Right lobe of liver (tissue), 6 donors: Measurements from ENCODE around the gene CYB5D1. TPM values are rescaled to one million over a fixed set of nuclear protein-coding genes. Genes with fewer than 3 reads are reported as not detected.

Experiments
- ATAC-seq, 4 donors: fragments of 200-7000 bp; cut with Tn5 transposase; one replicate each; pipeline ENCODE4 v1.9.1; 2020; ENCODE audit warnings: mild to moderate bottlenecking in 4 of 4, moderate library complexity in 4 of 4
- DNase-seq, 3 donors: peaks; one replicate each; pipeline ENCODE4 v3.0.0-alpha.2; 2020
- H3K27ac ChIP-seq, 3 donors: fragments of 200-600 bp; one replicate each; pipeline ENCODE4 v1.8.0; 2022
- H3K27me3 ChIP-seq, 2 donors: fragments of 200-600 bp; one replicate each; pipeline ENCODE4 v1.8.0; 2022
- H3K36me3 ChIP-seq, 4 donors: fragments of 200-600 bp; sonication (generic) in 1 of 4; one replicate each; pipeline versions ENCODE4 v1.5.1 to v1.8.0; 2017 to 2022; ENCODE audit warnings: control low read depth in 1 of 4
- H3K4me1 ChIP-seq, 4 donors: fragments of 200-600 bp; sonication (generic) in 1 of 4; one replicate each; pipeline versions ENCODE4 v1.5.1 to v1.8.0; 2017 to 2022; ENCODE audit warnings: control low read depth in 1 of 4
- H3K4me3 ChIP-seq, 3 donors: fragments of 200-600 bp; one replicate each; pipeline ENCODE4 v1.8.0; 2022
- H3K9me3 ChIP-seq, 4 donors: fragments of 200-600 bp; sonication (generic) in 1 of 4; one replicate each; pipeline versions ENCODE4 v1.5.1 to v1.8.0; 2017 to 2022; ENCODE audit warnings: control low read depth in 1 of 4
- POLR2A ChIP-seq: fragments of 450-650 bp; IDR thresholded peaks from one replicate; pipeline ENCODE4 v1.6.1; 2017; ENCODE audit warnings: antibody characterized with exemption, mild to moderate bottlenecking
- WGBS: methylation state at CpG from one replicate; pipeline ENCODE4 v1.1.6; 2018; ENCODE audit warnings: low coverage, low lambda C conversion rate; ENCODE audit not compliant: insufficient coverage; ENCODE audit errors: missing lambda C conversion rate; 5-methylcytosine and 5-hydroxymethylcytosine counted together
- intact Hi-C, 2 donors: fragments of 100-400 bp; cut with DNase I; formaldehyde crosslinking; loops; one replicate each; pipeline versions ENCODE4 v1.11.2 to v1.14.1; 2022
- total RNA-seq, 6 experiments: library from RNA; depleted of rRNA in 2 of 6; stranded (reverse); fragments of >200 nt in 2 of 6; fragmentation: NEBNext Ultra II Directional in 3 of 6; extraction: Animal tissue kit (Norgen Biotek cat#: 25700) in 3 of 6; gene quantifications; one replicate each; pipeline versions ENCODE4 v1.1.0 to v1.2.4, GENCODE V29; 2016 to 2023
- TF ChIP-seq, protein P1 (sequence below), 4 donors: fragments of 200-600 bp in 3 of 4; fragments of 450-650 bp in 1 of 4; IDR thresholded peaks; one replicate each; pipeline versions ENCODE4 v1.5.1 to v1.8.0; 2016 to 2022; ENCODE audit warnings: antibody characterized with exemption in 4 of 4, mild to moderate bottlenecking in 2 of 4
- donor health status: DM: no; HTN: yes; CAD: no.
- donor health status: DM: no; HTN: no; CAD: no.
- donor health status: DM: no; HTN: no; CAD: no.
- donor health status: DM: no; HTN: yes; CAD: no.
- donor health status: DM: no; HTN: yes; CAD: no.

CYB5D1 gene
- total RNA-seq, 6 experiments from 2014 or later: 6.0 to 11.7 (median 7.4) TPM

DNA sequence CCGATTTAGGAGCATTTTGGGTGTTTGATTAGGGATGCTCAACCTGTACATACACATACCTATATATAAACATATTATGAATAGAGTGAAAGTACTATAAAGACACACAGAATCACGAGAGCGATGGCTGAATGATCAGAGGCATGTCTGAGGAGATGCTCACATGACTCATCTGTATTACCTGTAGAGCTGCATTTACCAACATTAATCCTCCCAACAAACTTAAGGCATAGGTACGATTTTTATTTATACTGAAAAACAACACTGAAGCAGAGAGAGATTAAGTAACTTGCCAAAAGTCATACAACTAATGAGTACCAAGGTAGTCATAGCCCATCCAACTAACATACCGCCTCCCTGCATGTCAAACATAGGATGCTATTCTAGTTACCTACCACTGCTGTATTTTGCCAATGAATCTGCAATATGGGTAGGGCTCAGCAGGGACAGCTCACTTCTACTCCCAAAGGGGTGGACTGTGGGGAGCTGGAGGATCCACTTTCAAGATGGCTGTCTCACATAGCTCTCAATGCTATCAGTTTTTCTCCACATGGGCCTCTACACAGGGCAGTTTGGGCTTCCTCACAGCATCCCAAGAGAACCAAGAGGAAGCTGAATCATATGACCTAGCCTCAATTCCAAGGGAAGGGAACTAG lies 7.3 kb downstream of the CYB5D1 start:
- Histone ChIP-seq H3K27ac (no peak overlapping the region), H3K9me3 (no peaks in the 10 kb centered on the region), H3K4me1 (peaks cover 0 to 8% (median 3%) of the 10 kb centered on the region in 4 donors), H3K27me3 (no peaks in the 10 kb centered on the region), H3K4me3 (no peak overlapping the region), H3K36me3 (no peaks in the 10 kb centered on the region)
- no peak for ATAC-seq
- TF ChIP-seq, protein P1, sequence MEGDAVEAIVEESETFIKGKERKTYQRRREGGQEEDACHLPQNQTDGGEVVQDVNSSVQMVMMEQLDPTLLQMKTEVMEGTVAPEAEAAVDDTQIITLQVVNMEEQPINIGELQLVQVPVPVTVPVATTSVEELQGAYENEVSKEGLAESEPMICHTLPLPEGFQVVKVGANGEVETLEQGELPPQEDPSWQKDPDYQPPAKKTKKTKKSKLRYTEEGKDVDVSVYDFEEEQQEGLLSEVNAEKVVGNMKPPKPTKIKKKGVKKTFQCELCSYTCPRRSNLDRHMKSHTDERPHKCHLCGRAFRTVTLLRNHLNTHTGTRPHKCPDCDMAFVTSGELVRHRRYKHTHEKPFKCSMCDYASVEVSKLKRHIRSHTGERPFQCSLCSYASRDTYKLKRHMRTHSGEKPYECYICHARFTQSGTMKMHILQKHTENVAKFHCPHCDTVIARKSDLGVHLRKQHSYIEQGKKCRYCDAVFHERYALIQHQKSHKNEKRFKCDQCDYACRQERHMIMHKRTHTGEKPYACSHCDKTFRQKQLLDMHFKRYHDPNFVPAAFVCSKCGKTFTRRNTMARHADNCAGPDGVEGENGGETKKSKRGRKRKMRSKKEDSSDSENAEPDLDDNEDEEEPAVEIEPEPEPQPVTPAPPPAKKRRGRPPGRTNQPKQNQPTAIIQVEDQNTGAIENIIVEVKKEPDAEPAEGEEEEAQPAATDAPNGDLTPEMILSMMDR (IDR thresholded peaks at IDR 0.05): no peak
- no peak for TF ChIP-seq POLR2A
- intact Hi-C loops: loop anchor here in 1 of 2 donors (5.0 kb wide), 1 partner anchor 32 kb away; no protein-coding TSS in a partner anchor
- no peak for DNase-seq
- WGBS: 86% methylated on average over 5 of the region's 5 CpGs

DNA sequence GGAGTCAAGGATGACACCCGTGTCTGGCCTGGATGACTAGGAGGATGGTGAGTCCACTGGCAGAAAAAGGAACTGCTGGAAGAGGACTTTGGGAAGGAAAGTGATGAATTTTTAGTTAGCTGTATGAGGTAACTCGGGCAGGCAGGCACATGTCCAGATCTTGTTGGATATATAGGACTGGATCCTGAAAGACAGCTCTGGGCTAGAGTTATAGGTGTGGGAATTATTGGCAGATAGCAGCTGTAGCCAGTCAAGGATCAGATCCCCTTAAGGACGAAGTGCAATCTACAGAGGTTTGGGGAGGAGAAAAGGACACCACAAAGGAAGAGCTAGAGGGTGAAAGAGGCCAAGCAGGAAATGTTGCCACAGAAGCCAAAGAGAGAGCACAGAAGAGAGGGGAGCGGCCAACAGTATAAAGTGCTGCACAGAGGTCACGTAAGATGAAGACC lies 10.1 kb downstream of the CYB5D1 start:
- H3K27ac ChIP-seq: no peak overlapping the region
- no peaks in the 10 kb centered on the region for H3K9me3 ChIP-seq
- TF ChIP-seq, protein P1 (IDR thresholded peaks at IDR 0.05): no peak
- TF ChIP-seq POLR2A: no peak
- DNase-seq (no peak), ATAC-seq (no peak)
- 56% methylated on average over 5 of the region's 5 CpGs for WGBS
- peaks cover 0 to 5% (median 2%) of the 10 kb centered on the region in 4 donors for H3K4me1 ChIP-seq
- intact Hi-C loops: no loop called here
- H3K36me3 ChIP-seq: no peaks in the 10 kb centered on the region
- no peaks in the 10 kb centered on the region for H3K27me3 ChIP-seq
- no peak overlapping the region for H3K4me3 ChIP-seq

DNA sequence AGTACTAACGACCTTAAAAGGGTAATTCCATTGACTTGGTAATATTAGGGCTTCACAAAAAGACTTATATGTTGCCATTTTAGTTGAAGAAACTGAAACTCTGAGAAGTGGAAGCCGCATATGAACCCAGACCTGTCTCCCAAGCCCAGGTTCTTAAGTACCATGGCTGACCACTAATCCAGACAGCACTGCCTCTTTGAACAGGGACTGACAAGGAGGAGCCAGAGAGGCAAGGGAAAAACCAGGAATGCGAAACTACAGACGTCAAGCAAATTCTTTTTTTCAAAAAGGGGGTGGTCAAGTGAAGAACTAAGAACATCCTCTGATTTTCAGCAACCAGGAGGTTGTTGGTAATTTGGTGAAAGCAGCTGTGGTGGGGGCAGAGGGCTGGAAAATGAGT lies 15.2 kb downstream of the CYB5D1 start:
- no peaks in the 10 kb centered on the region for H3K36me3 ChIP-seq
- no peaks in the 10 kb centered on the region for H3K27me3 ChIP-seq
- TF ChIP-seq, protein P1 (IDR thresholded peaks at IDR 0.05): no peak
- no peak for TF ChIP-seq POLR2A
- DNase-seq (no peak), ATAC-seq (no peak)
- WGBS: 75% methylated on average over 4 of the region's 4 CpGs
- intact Hi-C loops: no loop called here
- no peaks in the 10 kb centered on the region for H3K4me1 ChIP-seq
- no peaks in the 10 kb centered on the region for H3K9me3 ChIP-seq
- H3K4me3 ChIP-seq: no peak overlapping the region
- H3K27ac ChIP-seq: no peak overlapping the region

DNA sequence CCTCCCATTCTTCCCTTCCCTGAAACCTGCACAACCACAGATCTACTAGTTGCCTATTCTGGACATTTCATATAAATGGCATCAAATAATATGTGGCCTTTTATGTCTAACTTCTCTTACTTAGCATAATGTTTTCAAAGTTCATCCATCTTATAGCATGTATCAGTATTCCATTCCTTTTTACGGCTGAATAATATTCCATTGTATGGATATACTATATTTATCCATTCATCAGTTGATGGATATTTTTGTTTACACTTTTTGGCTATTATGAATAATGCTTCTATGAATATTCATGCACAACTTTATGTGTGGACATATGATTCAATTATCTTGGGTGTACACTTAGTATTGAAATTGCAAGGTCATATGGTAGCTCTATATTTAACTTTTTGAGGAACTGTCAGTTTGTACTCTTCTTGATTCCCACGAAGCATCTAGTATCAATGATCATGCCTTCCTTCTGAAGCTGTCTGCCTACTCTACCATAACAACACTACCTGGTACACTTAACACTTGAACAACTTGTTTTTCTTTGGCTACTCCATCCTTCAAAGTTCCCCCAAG lies 18.1 kb downstream of the CYB5D1 start:
- Histone ChIP-seq H3K4me3 (no peak overlapping the region), H3K4me1 (no peaks in the 10 kb centered on the region), H3K9me3 (no peaks in the 10 kb centered on the region), H3K36me3 (no peaks in the 10 kb centered on the region), H3K27ac (no peak overlapping the region), H3K27me3 (no peaks in the 10 kb centered on the region)
- intact Hi-C loops: no loop called here
- TF ChIP-seq, protein P1 (IDR thresholded peaks at IDR 0.05): no peak
- TF ChIP-seq POLR2A: no peak
- DNase-seq: no peak
- 75% methylated on average over 2 of the region's 2 CpGs for WGBS
- no peak for ATAC-seq
